ENCODE results near the gene SPEG.

DNA sequence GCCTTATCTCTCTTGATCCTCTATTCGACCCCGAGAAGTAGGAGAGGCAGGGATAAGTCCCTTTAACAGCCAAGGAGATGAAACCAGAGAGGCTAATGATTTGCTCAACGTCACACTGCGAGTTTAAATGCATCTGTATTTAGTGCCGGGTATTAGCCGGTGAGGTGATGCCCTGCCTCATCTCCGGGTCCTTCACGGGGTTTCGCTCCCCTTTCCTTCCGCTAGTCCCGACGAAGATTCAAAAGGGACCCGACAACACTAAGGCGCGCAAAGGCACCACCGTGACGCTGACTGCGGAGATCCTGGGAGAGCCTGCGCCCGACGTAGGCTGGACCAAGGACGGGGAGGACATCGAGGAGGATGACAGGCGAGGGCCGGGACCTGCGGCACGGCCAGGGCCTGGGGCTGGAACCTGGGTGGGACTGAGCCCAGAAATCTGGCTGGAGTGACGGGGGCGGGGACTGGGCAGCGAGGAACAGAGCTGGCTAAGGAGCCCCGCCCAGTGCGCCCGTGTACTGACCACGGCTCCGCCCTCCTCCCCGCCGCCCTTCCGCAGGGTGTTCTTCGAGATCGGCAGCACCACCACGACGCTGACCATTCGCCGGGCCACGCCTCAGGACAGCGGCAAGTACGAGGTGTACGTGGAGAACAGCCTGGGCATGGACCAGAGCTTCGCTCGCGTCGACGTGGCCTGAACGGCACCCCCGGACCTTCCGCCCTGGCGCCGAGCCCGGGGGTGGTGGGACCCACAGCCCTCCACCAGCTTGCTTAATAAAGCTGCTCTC lies 63.0 kb downstream of the SPEG start:
- TF ChIP-seq, protein P1, sequence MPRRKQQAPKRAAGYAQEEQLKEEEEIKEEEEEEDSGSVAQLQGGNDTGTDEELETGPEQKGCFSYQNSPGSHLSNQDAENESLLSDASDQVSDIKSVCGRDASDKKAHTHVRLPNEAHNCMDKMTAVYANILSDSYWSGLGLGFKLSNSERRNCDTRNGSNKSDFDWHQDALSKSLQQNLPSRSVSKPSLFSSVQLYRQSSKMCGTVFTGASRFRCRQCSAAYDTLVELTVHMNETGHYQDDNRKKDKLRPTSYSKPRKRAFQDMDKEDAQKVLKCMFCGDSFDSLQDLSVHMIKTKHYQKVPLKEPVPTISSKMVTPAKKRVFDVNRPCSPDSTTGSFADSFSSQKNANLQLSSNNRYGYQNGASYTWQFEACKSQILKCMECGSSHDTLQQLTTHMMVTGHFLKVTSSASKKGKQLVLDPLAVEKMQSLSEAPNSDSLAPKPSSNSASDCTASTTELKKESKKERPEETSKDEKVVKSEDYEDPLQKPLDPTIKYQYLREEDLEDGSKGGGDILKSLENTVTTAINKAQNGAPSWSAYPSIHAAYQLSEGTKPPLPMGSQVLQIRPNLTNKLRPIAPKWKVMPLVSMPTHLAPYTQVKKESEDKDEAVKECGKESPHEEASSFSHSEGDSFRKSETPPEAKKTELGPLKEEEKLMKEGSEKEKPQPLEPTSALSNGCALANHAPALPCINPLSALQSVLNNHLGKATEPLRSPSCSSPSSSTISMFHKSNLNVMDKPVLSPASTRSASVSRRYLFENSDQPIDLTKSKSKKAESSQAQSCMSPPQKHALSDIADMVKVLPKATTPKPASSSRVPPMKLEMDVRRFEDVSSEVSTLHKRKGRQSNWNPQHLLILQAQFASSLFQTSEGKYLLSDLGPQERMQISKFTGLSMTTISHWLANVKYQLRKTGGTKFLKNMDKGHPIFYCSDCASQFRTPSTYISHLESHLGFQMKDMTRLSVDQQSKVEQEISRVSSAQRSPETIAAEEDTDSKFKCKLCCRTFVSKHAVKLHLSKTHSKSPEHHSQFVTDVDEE (CRISPR knock-in tag; IDR thresholded peaks at IDR 0.05), result no peak
- no peak for TF ChIP-seq ESRRG (CRISPR knock-in tag; IDR thresholded peaks at IDR 0.05)
- TF ChIP-seq RARB (CRISPR knock-in tag; IDR thresholded peaks at IDR 0.05), result no peak
- TF ChIP-seq ZNF70 (CRISPR knock-in tag; IDR thresholded peaks at IDR 0.05), result no peak

Measured in SK-N-SH treated with all-trans-retinoic acid at 6 μM for 48 hours (cell line).